GM21737 (cell line): ENCODE data around the gene CASP10.
"Not testable (repeated sequence)": the region's sequence is repeated elsewhere in the genome, so short reads cannot be mapped to it uniquely, and the experiment has no call there.

ENCODE experiments used
- ATAC-seq: cut with Tn5 transposase; IDR thresholded peaks from one replicate; pipeline ENCODE4 v1.9.1; 2021; ENCODE audit warnings: mild to moderate bottlenecking, moderate library complexity; ENCODE audit not compliant: unreplicated experiment

CASP10 gene

GRCh38 chr2:201182650-201183364 lies at the start of gene CASP10:
TSS of gene CASP10 (plus strand) at chr2:201183141. CDS start at chr2:201185778, 2,637 bp downstream.
- ATAC-seq: peak; percentile 91

GRCh38 chr2:201135386-201135785 lies 47.6 kb upstream of the CASP10 start:
- ATAC-seq: no peak

GRCh38 chr2:201136889-201137321 lies 46.0 kb upstream of the CASP10 start:
- no peak for ATAC-seq

GRCh38 chr2:201137505-201138400 lies 45.2 kb upstream of the CASP10 start:
- no peak for ATAC-seq

- ATAC-seq: no peak
These were observed 44.5 kb upstream of the CASP10 start for GRCh38 chr2:201138401-201138970.

GRCh38 chr2:201138986-201139781 lies 43.8 kb upstream of the CASP10 start:
- not testable (repeated sequence) for ATAC-seq

GRCh38 chr2:201139836-201140604 lies 42.9 kb upstream of the CASP10 start:
- no peak for ATAC-seq

- ATAC-seq: no peak
These were observed 38.6 kb upstream of the CASP10 start for GRCh38 chr2:201144101-201145051.

GRCh38 chr2:201148434-201148990 lies 34.4 kb upstream of the CASP10 start:
- ATAC-seq: no peak

GRCh38 chr2:201149064-201149820 lies 33.7 kb upstream of the CASP10 start:
- no peak for ATAC-seq

- not testable (repeated sequence) for ATAC-seq
These were observed 33.1 kb upstream of the CASP10 start for GRCh38 chr2:201149821-201150165.

GRCh38 chr2:201150454-201151020 lies 32.4 kb upstream of the CASP10 start:
- ATAC-seq: no peak

- ATAC-seq: peak; percentile 67
These were observed 31.6 kb upstream of the CASP10 start for GRCh38 chr2:201151127-201151981.

- ATAC-seq: no peak
These were observed 30.4 kb upstream of the CASP10 start for GRCh38 chr2:201152517-201152916.

- ATAC-seq: no peak
These were observed 29.7 kb upstream of the CASP10 start for GRCh38 chr2:201152999-201153815.
